BE2C (cell line): ENCODE results near the gene PPP6R3.
A peak's percentile ranks its signal among the peaks of the same experiment; 100 is the strongest.

Experiments
- DNase-seq: peaks from one replicate; pipeline ENCODE4 v3.0.0-alpha.2; 2020
- H3K27me3 ChIP-seq: fragments of 250-450 bp; sonication (Bioruptor Pico); 2 replicates; pipeline ENCODE4 v1.5.1; 2020; ENCODE audit warnings: mild to moderate bottlenecking
- H3K36me3 ChIP-seq: fragments of 250-450 bp; sonication (Bioruptor Pico); 2 replicates; pipeline ENCODE4 v1.5.1; 2020; ENCODE audit warnings: mild to moderate bottlenecking
- H3K4me1 ChIP-seq: fragments of 250-450 bp; sonication (Bioruptor Pico); 2 replicates; pipeline ENCODE4 v1.5.1; 2020
- H3K4me3 ChIP-seq: 2 replicates; pipeline ENCODE4 v1.5.1; 2011; ENCODE audit warnings: low read depth, low read length
- H3K9me3 ChIP-seq: fragments of 250-450 bp; sonication (Bioruptor Pico); 2 replicates; pipeline ENCODE4 v1.5.1; 2020
- TF ChIP-seq, protein P1 (sequence below): IDR thresholded peaks from 2 replicates; pipeline ENCODE4 v1.5.1; 2012; ENCODE audit warnings: mild to moderate bottlenecking, low read depth, low read length

The PPP6R3 gene

DNA sequence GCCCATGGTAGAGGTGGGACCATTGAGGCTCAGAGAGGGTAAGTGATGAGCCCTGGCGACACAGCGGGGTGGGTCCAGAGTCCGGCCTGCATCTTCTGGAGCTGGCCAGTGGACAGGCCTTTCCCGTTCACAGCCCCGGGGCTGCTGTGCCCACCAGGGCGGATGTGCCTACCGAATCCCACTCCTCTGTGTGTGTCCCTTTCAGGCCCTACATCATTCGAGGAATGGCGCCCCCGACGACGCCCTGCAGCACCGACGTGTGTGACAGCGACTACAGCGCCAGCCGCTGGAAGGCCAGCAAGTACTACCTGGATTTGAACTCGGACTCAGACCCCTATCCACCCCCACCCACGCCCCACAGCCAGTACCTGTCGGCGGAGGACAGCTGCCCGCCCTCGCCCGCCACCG is 11.9 kb upstream of the PPP6R3 start:
- Histone ChIP-seq H3K27me3 (no peaks in the 10 kb centered on the region), H3K36me3 (peaks cover 22% of the 10 kb centered on the region), H3K9me3 (no peaks in the 10 kb centered on the region), H3K4me1 (no peaks in the 10 kb centered on the region), H3K4me3 (no peak overlapping the region)
- no peak for DNase-seq
- TF ChIP-seq, protein P1, sequence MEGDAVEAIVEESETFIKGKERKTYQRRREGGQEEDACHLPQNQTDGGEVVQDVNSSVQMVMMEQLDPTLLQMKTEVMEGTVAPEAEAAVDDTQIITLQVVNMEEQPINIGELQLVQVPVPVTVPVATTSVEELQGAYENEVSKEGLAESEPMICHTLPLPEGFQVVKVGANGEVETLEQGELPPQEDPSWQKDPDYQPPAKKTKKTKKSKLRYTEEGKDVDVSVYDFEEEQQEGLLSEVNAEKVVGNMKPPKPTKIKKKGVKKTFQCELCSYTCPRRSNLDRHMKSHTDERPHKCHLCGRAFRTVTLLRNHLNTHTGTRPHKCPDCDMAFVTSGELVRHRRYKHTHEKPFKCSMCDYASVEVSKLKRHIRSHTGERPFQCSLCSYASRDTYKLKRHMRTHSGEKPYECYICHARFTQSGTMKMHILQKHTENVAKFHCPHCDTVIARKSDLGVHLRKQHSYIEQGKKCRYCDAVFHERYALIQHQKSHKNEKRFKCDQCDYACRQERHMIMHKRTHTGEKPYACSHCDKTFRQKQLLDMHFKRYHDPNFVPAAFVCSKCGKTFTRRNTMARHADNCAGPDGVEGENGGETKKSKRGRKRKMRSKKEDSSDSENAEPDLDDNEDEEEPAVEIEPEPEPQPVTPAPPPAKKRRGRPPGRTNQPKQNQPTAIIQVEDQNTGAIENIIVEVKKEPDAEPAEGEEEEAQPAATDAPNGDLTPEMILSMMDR, result no peak

DNA sequence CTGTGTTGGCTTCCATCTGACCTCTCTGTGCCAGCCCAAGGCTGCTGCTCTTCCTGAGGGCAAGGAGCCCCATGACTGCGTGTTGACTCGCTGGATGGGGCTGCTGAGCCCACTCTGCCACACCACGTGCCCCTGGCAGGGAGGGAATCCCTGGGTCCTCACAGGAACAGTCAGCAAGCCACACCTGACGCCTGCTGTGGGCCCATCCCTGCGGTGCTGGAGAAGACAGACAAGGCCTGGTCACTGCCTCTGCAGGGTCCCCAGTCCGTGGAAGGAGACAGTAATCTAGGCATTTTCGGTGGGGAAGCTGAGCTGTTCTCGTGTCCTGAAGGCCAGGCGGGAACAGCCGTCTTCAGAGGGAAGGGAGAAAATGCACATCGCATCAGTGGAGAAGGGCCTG is 10.6 kb upstream of the PPP6R3 start:
- no peak for DNase-seq
- Histone ChIP-seq H3K36me3 (peaks cover 20% of the 10 kb centered on the region), H3K9me3 (no peaks in the 10 kb centered on the region), H3K4me3 (no peak overlapping the region), H3K27me3 (no peaks in the 10 kb centered on the region), H3K4me1 (no peaks in the 10 kb centered on the region)
- TF ChIP-seq, protein P1, result no peak

DNA sequence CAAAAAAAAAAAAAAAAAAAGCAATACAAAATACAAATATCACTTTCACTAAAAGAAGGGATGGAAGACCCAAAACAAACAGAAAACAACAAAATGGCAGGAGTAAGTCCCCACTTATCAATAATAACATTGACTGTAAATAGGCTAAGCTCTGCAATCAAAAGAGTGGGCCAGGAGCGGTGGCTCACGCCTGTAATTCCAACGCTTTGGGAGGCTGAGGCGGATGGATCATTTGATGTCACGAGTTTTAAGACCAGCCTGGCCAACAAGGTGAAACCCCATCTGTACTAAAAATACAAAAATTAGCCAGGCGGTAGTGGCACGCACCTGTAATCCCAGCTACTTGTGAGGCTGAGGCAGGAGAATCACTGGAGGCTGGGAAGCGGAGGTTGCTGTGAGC is 9.8 kb upstream of the PPP6R3 start:
- Histone ChIP-seq H3K9me3 (no peaks in the 10 kb centered on the region), H3K36me3 (peaks cover 18% of the 10 kb centered on the region), H3K27me3 (no peaks in the 10 kb centered on the region), H3K4me3 (no peak overlapping the region), H3K4me1 (no peaks in the 10 kb centered on the region)
- TF ChIP-seq, protein P1, result no peak
- DNase-seq, result no peak

DNA sequence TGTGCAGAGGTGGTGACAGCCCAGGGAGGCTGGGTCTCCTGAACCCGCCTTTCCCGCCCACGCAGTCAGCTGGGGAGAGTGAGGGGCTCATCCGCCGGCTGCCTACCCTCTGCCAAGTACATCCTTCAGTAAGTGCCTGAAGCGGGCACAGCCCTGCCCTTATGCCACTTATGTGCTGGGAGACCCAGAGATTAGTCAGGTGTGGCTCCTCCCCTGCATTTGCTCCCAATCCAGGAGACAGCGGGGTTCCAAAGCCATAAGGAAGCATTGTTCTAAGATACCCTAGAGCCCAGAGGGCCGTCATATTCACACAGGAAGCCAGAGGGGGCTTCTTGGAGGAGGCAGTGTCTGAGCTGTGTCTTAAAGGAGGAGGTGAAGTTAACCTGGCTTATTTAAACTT is 5.8 kb upstream of the PPP6R3 start:
- no peak for DNase-seq

DNA sequence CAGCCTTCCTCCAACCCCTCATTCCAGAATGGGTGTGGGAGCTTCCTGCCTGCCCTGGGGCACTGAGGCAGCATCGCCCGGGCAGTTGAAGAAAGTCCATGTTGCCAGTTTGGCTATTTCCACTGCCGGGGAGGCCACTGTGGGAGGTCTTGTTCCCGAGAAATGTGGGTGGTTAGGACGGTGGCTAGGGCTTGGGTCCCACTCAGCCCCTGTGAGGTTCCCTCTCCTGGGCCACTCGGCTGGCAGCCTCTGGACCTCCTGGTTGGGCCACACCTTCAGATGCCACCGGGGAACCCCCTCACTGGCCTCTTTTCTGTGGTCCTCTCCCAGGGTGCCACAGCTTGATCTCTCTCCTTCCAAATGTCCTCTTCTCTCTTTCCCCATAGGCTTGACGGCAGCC is 5.1 kb upstream of the PPP6R3 start:
- DNase-seq, result no peak
- H3K36me3 ChIP-seq, result no peaks in the 10 kb centered on the region
- H3K27me3 ChIP-seq, result no peaks in the 10 kb centered on the region
- H3K4me1 ChIP-seq, result no peaks in the 10 kb centered on the region
- TF ChIP-seq, protein P1, result no peak
- H3K4me3 ChIP-seq, result no peak overlapping the region
- H3K9me3 ChIP-seq, result no peaks in the 10 kb centered on the region

More for the DNA sequence above, 5.8 kb upstream of the PPP6R3 start:
- H3K36me3 ChIP-seq, result no peaks in the 10 kb centered on the region
- no peak overlapping the region for H3K4me3 ChIP-seq
- no peaks in the 10 kb centered on the region for H3K27me3 ChIP-seq
- no peaks in the 10 kb centered on the region for H3K9me3 ChIP-seq
- TF ChIP-seq, protein P1, result 0 out of 2 replicates have a peak, but pooled peaks have one; percentile 1
- no peaks in the 10 kb centered on the region for H3K4me1 ChIP-seq

DNA sequence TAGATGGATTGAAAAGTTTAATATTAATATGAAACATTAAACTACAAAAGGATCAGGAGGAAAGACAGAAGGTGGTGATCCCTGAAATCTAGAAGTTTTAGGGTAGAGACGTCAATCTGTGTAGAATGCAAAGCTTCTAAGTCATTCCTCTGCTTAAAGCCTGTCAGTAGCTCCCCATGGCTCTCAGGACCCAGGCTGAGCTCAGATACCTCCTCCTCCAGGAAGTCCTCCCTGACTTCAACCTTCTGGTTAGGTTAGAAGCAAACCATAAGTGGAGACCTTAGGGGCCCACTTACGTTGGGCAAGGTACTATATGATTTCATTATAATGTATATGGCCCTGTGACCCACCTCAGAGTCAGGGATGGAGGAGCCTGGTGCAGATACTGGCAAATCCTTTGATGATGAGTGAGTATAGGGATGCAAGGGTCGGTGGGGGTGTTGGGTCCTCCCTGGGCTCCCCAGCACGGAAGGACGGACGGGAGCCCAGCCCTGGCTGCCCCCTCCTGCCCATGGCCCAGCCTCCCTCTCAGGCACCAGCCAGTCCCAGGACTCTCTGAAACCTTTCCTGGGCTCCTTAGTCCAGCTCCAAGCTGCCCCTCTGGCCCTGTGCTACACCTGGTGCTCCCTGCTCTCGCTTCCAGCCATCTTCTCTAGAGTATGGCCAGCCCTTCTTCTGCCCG is 3.2 kb upstream of the PPP6R3 start:
- Histone ChIP-seq H3K36me3 (peaks cover 3% of the 10 kb centered on the region), H3K27me3 (no peaks in the 10 kb centered on the region), H3K9me3 (no peaks in the 10 kb centered on the region), H3K4me3 (no peak overlapping the region), H3K4me1 (no peaks in the 10 kb centered on the region; the same call in 1 of the 2 replicates)
- TF ChIP-seq, protein P1, result no peak
- DNase-seq, result no peak
